H9 (cell line): ENCODE data around the gene MT1M. TPM values are rescaled to one million over a fixed set of nuclear protein-coding genes. Genes with fewer than 3 reads are reported as not detected.

ENCODE experiments used
- DNase-seq: peaks from one replicate; pipeline ENCODE4 v3.0.0-alpha.2; 2017
- H2AFZ ChIP-seq: one replicate; pipeline ENCODE4 v1.6.1; 2013; ENCODE audit warnings: mild to moderate bottlenecking, low read length, control low read depth, moderate library complexity
- H2AK5ac ChIP-seq: 2 replicates; pipeline ENCODE4 v1.6.1; 2013; ENCODE audit warnings: low read length, control low read depth, mixed read lengths; ENCODE audit not compliant: insufficient read length
- H2BK120ac ChIP-seq: one replicate; pipeline ENCODE4 v1.6.1; 2013; ENCODE audit warnings: low read depth, mild to moderate bottlenecking, low read length, control low read depth, inconsistent platforms; ENCODE audit not compliant: poor library complexity, severe bottlenecking
- H2BK12ac ChIP-seq: 2 replicates; pipeline ENCODE4 v1.6.1; 2013; ENCODE audit warnings: low read length, control low read depth, mixed read lengths, low read depth; ENCODE audit not compliant: insufficient read length
- H2BK15ac ChIP-seq: 2 replicates; pipeline ENCODE4 v1.6.1; 2013; ENCODE audit warnings: low read depth, low read length, control low read depth
- H2BK20ac ChIP-seq: one replicate; pipeline ENCODE4 v1.6.1; 2013; ENCODE audit warnings: low read depth, mild to moderate bottlenecking, low read length, control low read depth, inconsistent platforms; ENCODE audit not compliant: poor library complexity, severe bottlenecking
- H2BK5ac ChIP-seq: 2 replicates; pipeline ENCODE4 v1.6.1; 2013; ENCODE audit warnings: low read length, control low read depth, mixed read lengths; ENCODE audit not compliant: insufficient read length
- H3K14ac ChIP-seq: 2 replicates; pipeline ENCODE4 v1.6.1; 2013; ENCODE audit warnings: low read length, control low read depth; ENCODE audit not compliant: insufficient read depth
- H3K18ac ChIP-seq: 2 replicates; pipeline ENCODE4 v1.6.1; 2013; ENCODE audit warnings: low read depth, mild to moderate bottlenecking, mixed read lengths, low read length, control low read depth; ENCODE audit not compliant: insufficient read length
- H3K23ac ChIP-seq: 2 replicates; pipeline ENCODE4 v1.6.1; 2013; ENCODE audit warnings: low read length, control low read depth, mixed read lengths, low read depth; ENCODE audit not compliant: insufficient read length
- H3K23me2 ChIP-seq: 2 replicates; pipeline ENCODE4 v1.6.1; 2013; ENCODE audit warnings: low read depth, mild to moderate bottlenecking, mixed read lengths, low read length, control low read depth; ENCODE audit not compliant: insufficient read length, poor library complexity, severe bottlenecking
- H3K27ac ChIP-seq: 2 replicates; pipeline ENCODE4 v1.5.1; 2013; ENCODE audit warnings: low read length, control low read depth, mixed read lengths, low read depth; ENCODE audit not compliant: insufficient read length
- H3K27me3 ChIP-seq: 2 replicates; pipeline ENCODE4 v1.6.1; 2013; ENCODE audit warnings: low read length, control low read depth, inconsistent platforms; ENCODE audit not compliant: insufficient read depth
- H3K4ac ChIP-seq: 2 replicates; pipeline ENCODE4 v1.6.1; 2013; ENCODE audit warnings: low read depth, mild to moderate bottlenecking, control low read depth, inconsistent platforms, low read length, moderate library complexity
- H3K4me1 ChIP-seq: 2 replicates; pipeline ENCODE4 v1.6.1; 2013; ENCODE audit warnings: low read length, control low read depth, inconsistent platforms; ENCODE audit not compliant: insufficient read depth
- H3K4me2 ChIP-seq: 2 replicates; pipeline ENCODE4 v1.6.1; 2013; ENCODE audit warnings: low read length, control low read depth, mixed read lengths; ENCODE audit not compliant: insufficient read length, insufficient read depth
- H3K56ac ChIP-seq: 2 replicates; pipeline ENCODE4 v1.6.1; 2013; ENCODE audit warnings: low read depth, mild to moderate bottlenecking, mixed read lengths, low read length, control low read depth; ENCODE audit not compliant: insufficient read length
- H3K79me1 ChIP-seq: 2 replicates; pipeline ENCODE4 v1.6.1; 2013; ENCODE audit warnings: low read depth, mild to moderate bottlenecking, moderate library complexity, low read length, control low read depth, inconsistent platforms; ENCODE audit not compliant: insufficient read depth, poor library complexity, severe bottlenecking
- H3K79me2 ChIP-seq: 2 replicates; pipeline ENCODE4 v1.6.1; 2013; ENCODE audit warnings: low read length, control low read depth, inconsistent platforms; ENCODE audit not compliant: insufficient read depth
- H3K9ac ChIP-seq: 2 replicates; pipeline ENCODE4 v1.6.1; 2013; ENCODE audit warnings: low read length, control low read depth, mixed read lengths; ENCODE audit not compliant: insufficient read length; ENCODE audit errors: extremely low read depth
- H3K9me3 ChIP-seq: one replicate; pipeline ENCODE4 v1.6.1; 2013; ENCODE audit warnings: low read depth, low read length, inconsistent platforms; ENCODE audit not compliant: control insufficient read depth
- H3T11ph ChIP-seq: one replicate; pipeline ENCODE4 v1.6.1; 2013; ENCODE audit warnings: mild to moderate bottlenecking, low read length, control low read depth, inconsistent platforms
- H4K20me1 ChIP-seq: one replicate; pipeline ENCODE4 v1.6.1; 2013; ENCODE audit not compliant: control insufficient read depth, insufficient read length, insufficient read depth
- H4K5ac ChIP-seq: 2 replicates; pipeline ENCODE4 v1.6.1; 2013; ENCODE audit warnings: low read depth, mild to moderate bottlenecking, mixed read lengths, low read length, control low read depth; ENCODE audit not compliant: insufficient read length
- H4K8ac ChIP-seq: replicated peaks from 2 replicates; pipeline ENCODE4 v1.6.1; 2013; ENCODE audit warnings: low read length, control low read depth, mixed read lengths, low read depth; ENCODE audit not compliant: insufficient read length
- H4K91ac ChIP-seq: 2 replicates; pipeline ENCODE4 v1.6.1; 2013; ENCODE audit warnings: low read depth, mild to moderate bottlenecking, moderate library complexity, mixed read lengths, low read length, control low read depth; ENCODE audit not compliant: insufficient read length
- H3K27ac Mint-ChIP-seq, 3 experiments: 2 replicates in 2 of 3; 3 replicates in 1 of 3; pipeline ENCODE4 v1.8.0; 2020 to 2021; ENCODE audit warnings: mixed read lengths in 3 of 3, mild to moderate bottlenecking in 1 of 3, moderate library complexity in 1 of 3
- H3K27me3 Mint-ChIP-seq: 2 replicates; pipeline ENCODE4 v1.8.0; 2021; ENCODE audit warnings: low read depth, mild to moderate bottlenecking, moderate library complexity, mixed read lengths
- H3K36me3 Mint-ChIP-seq, 3 experiments: 2 replicates in 2 of 3; 3 replicates in 1 of 3; pipeline ENCODE4 v1.8.0; 2020 to 2021; ENCODE audit warnings: low read depth in 3 of 3, mixed read lengths in 3 of 3; ENCODE audit not compliant: insufficient read depth in 1 of 3
- H3K4me1 Mint-ChIP-seq, 2 experiments: 2 replicates each; pipeline ENCODE4 v1.8.0; 2020; ENCODE audit warnings: mixed read lengths in 2 of 2
- H3K4me3 Mint-ChIP-seq, 2 experiments: 2 replicates in 1 of 2; 3 replicates in 1 of 2; pipeline ENCODE4 v1.8.0; 2020 to 2021; ENCODE audit warnings: mild to moderate bottlenecking in 2 of 2, mixed read lengths in 2 of 2, moderate library complexity in 1 of 2
- H3K9me3 Mint-ChIP-seq, 2 experiments: 2 replicates in 1 of 2; 3 replicates in 1 of 2; pipeline ENCODE4 v1.8.0; 2020; ENCODE audit warnings: mild to moderate bottlenecking in 2 of 2, mixed read lengths in 2 of 2, moderate library complexity in 1 of 2
- WGBS: extraction: QIAGEN DNeasy Blood & Tissue Kit; methylation state at CpG from one replicate; pipeline ENCODE4 v1.1.7; 2013; ENCODE audit warnings: missing lambda C conversion rate, low lambda C conversion rate, mixed read lengths; ENCODE audit not compliant: insufficient read length; ENCODE audit errors: extremely low coverage; 5-methylcytosine and 5-hydroxymethylcytosine counted together
- total RNA-seq: library from RNA; stranded (reverse); gene quantifications from 2 replicates; pipeline ENCODE4 v1.2.1, GENCODE V29; 2021
- TF ChIP-seq, protein P1 (sequence below): fragments of 200-600 bp; sonication (generic); conservative IDR thresholded peaks from 3 replicates; pipeline ENCODE4 v1.8.0; 2021; ENCODE audit warnings: antibody characterized with exemption, mild to moderate bottlenecking

MT1M gene
- total RNA-seq, 1 experiment from 2014 or later, result 1.4 TPM

- no peak overlapping the region for H3K27ac ChIP-seq
- peaks cover 0 to 5% of the 10 kb centered on the region in 2 experiments; a peak in 1 of 5 replicates for H3K9me3 Mint-ChIP-seq
Measured at GRCh38 chr16:56615353-56615752, 17.1 kb upstream of the MT1M start.

More at GRCh38 chr16:56615353-56615752, 17.1 kb upstream of the MT1M start:
- no peak overlapping the region for H2BK5ac ChIP-seq
- no peak for DNase-seq
- H4K20me1 ChIP-seq, result no peaks in the 10 kb centered on the region
- H2BK120ac ChIP-seq, result no peak overlapping the region
- Mint-ChIP-seq H3K27me3 (peaks cover 80% of the 10 kb centered on the region), H3K4me1 (peaks cover 25 to 40% of the 10 kb centered on the region in 2 experiments), H3K4me3 (no peak overlapping the region), H3K27ac (no peak overlapping the region), H3K36me3 (peaks cover 0 to 2% (median 0%) of the 10 kb centered on the region in 3 experiments; a peak in 2 of 7 replicates)
- H3T11ph ChIP-seq, result no peak overlapping the region
- H3K56ac ChIP-seq, result no peak overlapping the region
- no peak overlapping the region for H4K8ac ChIP-seq
- H3K79me1 ChIP-seq, result no peaks in the 10 kb centered on the region
- peaks cover 2% of the 10 kb centered on the region; the same call in 1 of the 2 replicates for H3K4me1 ChIP-seq
- H2BK15ac ChIP-seq, result no peak overlapping the region
- no peak overlapping the region for H2BK12ac ChIP-seq
- H3K23me2 ChIP-seq, result peaks cover 8% of the 10 kb centered on the region
- H3K9me3 ChIP-seq, result no peaks in the 10 kb centered on the region
- H3K79me2 ChIP-seq, result no peaks in the 10 kb centered on the region
- no peak overlapping the region for H3K4ac ChIP-seq
- H3K27me3 ChIP-seq, result peaks cover 41% of the 10 kb centered on the region; the same call in 1 of the 2 replicates
- H2AFZ ChIP-seq, result no peak overlapping the region
- no peak overlapping the region for H3K23ac ChIP-seq
- H2AK5ac ChIP-seq, result no peak overlapping the region
- no peak overlapping the region for H2BK20ac ChIP-seq
- no peak overlapping the region for H4K5ac ChIP-seq
- H3K4me2 ChIP-seq, result no peak overlapping the region
- H4K91ac ChIP-seq, result no peak overlapping the region
- no CpG with 5 or more reads among the region's 3 CpGs for WGBS
- no peak overlapping the region for H3K18ac ChIP-seq
- TF ChIP-seq, protein P1, sequence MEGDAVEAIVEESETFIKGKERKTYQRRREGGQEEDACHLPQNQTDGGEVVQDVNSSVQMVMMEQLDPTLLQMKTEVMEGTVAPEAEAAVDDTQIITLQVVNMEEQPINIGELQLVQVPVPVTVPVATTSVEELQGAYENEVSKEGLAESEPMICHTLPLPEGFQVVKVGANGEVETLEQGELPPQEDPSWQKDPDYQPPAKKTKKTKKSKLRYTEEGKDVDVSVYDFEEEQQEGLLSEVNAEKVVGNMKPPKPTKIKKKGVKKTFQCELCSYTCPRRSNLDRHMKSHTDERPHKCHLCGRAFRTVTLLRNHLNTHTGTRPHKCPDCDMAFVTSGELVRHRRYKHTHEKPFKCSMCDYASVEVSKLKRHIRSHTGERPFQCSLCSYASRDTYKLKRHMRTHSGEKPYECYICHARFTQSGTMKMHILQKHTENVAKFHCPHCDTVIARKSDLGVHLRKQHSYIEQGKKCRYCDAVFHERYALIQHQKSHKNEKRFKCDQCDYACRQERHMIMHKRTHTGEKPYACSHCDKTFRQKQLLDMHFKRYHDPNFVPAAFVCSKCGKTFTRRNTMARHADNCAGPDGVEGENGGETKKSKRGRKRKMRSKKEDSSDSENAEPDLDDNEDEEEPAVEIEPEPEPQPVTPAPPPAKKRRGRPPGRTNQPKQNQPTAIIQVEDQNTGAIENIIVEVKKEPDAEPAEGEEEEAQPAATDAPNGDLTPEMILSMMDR, result no peak
- no peak overlapping the region for H3K9ac ChIP-seq
- no peak overlapping the region for H3K14ac ChIP-seq
